ENCODE results near the gene NWD2.

The NWD2 gene

DNA sequence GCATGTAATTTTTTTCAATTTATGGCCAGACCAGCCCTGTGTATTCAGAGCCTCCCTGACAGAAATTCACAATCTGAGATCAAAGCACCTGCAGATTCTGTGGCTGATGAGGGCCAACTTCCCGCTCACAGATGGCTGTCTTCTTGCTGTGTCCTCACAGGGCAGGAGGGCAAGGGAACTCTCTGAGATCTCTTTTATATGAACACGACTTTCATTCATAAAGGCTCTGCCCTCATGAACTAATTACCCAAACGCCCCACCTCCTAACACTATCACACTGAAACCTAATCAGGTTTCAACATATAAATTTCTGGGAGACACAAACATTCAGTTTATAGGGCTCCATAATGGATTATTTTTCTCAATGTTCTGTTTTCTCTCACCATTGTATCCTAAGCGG is 192.6 kb downstream of the NWD2 start:
- DNase-seq (ENCODE audit: low spot score): no peak
- no peak for FAIRE-seq

DNA sequence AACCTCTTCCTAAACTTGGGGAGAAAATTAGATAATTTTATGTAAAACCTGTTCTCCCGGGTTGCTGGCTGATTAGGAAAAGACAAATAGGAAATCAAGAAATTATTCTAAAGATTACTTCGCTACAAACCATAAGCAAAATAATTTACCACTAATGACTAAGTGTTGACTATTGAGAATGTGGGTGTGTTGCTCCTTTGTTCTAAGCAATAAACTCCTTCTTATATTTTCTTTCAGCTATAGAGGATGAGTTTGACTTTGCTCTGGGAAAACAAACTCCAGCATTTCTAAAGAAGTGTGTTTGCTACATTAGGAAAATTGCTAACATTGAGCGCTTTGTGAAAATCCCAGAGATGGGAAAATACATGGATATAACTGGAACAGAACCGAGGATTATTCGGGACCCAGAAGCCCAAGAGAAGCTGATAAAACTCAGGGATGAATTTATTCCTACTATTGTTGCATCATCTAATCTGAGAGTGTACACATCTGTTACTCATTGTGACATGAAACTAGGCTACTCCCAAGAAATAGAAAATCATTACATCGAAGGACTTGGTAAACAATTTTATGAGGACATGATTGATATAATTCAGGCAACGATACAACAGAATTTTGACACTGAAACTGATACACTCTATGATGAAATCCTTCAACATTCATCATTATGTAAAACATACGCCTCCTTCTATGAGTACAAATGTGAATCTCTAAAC is 194.2 kb downstream of the NWD2 start:
- FAIRE-seq: no peak
- DNase-seq (ENCODE audit: low spot score): no peak

DNA sequence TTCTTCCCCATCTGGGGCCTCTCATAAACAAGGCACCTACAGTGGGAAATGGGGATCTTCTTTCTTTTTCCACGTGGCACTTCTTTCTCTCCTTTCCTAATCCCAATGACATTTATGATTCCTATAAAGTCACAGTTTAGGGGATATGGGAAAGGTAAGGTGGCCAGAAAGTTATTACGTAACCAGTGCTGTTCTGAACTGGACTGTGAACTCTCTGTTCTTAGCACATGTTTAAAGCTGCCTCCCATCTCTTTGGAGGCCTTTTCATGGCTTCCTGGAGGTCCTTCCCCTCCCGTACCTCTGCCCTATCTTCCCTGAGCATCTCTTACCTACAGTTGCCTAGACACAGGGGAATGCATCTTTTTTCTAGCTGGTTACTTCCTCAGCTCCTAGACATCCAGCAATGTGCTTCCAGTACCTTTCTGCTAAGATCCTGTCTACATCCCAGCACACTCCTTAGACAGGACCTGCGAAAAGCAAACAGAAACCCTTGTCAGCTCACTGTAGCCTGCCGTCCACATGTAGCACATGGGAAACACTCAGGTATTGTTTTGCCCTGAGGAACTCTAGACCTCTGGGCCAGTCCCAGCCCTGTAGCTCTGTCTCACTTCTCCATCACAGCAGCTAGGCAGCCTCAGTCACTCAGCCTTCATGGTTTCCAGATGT is 195.4 kb downstream of the NWD2 start:
- FAIRE-seq: no peak
- DNase-seq (ENCODE audit: low spot score): no peak

DNA sequence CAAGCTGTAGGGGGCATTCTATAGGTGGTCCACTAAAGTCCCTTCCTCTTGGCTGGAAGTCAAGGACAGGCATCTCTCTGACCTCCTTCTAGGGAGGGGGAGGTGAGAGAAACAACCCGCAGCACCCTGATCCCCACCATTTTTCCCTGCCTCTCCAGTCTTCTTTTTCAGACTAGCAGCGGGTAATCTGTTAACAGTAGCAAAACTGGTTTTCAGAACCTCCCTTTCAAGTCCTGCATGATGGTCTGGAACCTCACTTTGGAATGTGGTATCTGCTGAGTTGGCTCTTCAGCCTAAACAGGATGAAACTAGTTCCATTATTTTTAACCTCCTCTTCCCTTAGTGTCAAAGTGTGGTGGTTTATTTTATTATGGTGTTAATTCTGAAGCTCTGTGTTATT is 196.0 kb downstream of the NWD2 start:
- FAIRE-seq (no peak), DNase-seq (ENCODE audit: low spot score) (no peak)

DNA sequence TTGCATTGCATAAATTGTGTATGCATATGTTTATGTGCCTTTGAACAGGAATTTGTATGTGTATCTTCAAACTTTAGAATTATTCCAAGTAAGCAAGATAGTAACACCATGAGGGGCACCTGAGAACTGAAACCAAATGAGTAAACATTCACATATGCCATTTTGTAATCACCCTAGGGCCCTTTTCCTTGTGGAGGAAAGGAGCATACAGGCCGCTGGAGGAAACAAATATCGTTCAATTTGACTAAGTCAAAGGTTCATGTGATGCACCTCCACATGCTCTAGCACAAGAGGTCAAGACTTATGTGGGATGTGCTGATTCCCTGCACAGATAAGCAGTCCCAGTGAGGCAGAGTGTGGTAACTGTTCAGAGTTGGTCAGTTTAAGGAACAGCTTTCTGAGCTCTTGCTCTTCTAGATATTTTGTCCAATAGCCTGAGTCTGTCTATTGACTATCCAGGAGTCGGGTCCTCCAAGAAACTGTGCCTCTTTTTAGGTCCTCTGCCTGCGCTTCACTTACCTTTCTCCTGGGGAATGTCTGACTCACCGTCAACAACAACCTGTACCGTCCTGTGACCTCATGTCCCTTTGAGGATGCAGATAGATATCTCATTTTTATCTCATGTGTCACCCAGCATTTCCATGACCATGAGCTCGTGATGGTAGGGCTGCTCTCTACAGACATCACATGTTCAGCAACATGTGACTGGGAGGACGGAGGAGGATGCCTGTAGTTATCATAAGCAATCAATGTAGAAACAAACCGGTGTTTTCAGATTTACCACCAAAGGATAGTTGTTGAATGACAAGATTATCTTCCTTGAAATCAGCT is 196.9 kb downstream of the NWD2 start:
- DNase-seq (ENCODE audit: low spot score) (peak; percentile 75), FAIRE-seq (peak; percentile 91)

DNA sequence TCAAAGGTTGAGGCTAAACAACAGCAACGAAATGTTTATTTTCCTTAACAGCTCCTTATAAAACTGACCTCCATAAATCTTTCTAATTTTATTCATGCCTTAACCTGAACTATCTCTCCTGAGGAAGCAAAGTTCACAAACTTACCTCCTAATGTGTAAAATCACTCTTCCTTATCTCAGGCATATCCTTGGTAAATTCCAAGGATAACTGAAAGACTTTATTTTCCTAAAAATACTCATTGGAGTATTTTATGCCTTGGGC is 197.4 kb downstream of the NWD2 start:
- FAIRE-seq (no peak), DNase-seq (ENCODE audit: low spot score) (no peak)

DNA sequence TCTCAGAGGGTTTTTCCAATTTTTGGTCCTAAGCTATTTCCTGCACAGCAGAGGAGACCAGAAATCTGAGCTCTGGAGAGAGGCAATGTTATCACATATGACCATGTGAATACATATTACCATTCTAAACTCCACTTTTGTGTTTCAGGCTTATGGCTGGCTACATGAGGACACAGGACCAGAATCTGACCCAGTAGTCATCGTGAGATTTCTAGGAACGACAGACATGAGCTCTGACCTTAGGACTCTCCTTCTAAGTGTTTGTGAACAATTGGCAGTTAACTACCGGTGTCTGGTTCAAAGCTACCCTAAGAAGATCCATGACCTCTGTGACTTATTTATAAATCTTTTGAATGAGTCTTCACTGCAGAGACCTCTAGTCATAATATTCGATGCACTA is 198.6 kb downstream of the NWD2 start:
- FAIRE-seq (no peak), DNase-seq (ENCODE audit: low spot score) (no peak)

DNA sequence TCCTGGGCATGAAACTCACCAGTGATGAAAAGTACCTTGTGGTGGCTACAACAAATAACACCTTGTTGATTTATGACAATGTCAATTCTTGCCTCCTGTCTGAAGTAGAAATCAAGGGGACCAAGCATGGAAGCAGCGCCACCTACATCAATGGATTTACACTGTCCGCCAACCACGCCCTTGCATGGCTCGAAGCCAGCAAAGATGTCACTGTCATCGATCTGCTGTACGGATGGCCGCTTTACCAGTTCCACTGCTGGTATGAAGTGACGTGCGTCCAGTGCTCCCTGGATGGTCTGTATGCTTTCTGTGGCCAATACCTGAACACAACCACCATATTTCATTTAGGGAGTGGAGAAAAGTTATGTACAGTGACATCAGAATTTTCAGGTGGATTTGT is 200.5 kb downstream of the NWD2 start:
- FAIRE-seq (peak; percentile 17), DNase-seq (ENCODE audit: low spot score) (no peak)

DNA sequence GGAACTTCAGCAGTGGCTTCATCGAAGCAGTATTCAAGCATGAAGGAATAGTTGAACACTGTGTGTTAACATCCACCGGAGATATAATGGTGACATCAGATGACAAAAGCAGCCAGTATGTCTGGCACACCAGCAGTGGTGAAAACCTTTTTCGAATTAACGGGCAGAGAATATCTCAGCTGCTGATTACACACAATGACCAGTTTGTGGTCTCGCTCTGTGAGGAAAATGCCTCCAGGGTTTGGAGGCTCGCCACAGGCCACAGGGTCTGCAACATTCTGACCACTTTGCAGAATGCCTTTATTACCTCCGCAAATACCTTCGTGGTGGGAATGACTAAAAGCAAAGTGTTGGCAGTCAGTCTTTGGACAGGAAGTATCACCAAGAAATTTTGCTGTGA is 201.5 kb downstream of the NWD2 start:
- FAIRE-seq: no peak
- DNase-seq (ENCODE audit: low spot score): peak; percentile 17

DNA sequence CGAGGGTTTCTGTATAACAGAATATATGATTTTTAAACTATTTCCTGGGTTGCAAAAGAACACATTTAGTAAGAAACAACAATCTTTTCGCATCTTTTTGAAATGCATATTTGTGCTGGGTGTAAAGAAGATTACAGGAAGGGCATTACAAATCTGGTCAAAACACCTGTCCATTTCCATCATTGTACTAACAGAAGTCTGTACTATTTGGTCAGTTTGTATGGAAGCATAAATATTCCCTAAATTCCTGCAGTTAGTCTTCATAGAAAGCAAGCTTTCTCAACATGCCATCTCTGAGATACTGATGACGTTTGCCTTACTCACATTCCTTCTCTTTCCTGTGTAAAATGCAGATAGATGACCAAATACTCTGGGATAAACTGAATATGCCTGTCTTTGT is 203.3 kb downstream of the NWD2 start:
- DNase-seq (ENCODE audit: low spot score) (no peak), FAIRE-seq (no peak)

DNA sequence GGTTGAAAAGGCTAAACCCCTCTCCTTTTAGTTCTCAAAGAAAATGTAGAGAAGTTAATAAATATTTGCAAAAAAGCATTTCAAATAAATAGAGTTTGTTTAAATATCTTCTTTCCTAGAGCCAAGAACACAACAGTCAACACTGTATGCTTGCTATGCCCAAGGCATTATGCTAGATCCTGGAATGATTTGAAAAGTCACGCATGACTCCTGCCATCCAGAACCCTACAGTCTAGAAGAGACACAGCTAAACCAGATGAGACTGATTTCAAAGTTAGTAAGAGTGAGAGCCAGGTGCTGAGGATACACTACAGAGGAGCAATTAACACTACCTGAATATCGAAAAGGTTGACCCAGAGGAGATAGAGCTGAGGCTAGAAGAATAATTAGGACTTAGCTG is 205.8 kb downstream of the NWD2 start:
- DNase-seq (ENCODE audit: low spot score): no peak
- FAIRE-seq: peak; percentile 53

DNA sequence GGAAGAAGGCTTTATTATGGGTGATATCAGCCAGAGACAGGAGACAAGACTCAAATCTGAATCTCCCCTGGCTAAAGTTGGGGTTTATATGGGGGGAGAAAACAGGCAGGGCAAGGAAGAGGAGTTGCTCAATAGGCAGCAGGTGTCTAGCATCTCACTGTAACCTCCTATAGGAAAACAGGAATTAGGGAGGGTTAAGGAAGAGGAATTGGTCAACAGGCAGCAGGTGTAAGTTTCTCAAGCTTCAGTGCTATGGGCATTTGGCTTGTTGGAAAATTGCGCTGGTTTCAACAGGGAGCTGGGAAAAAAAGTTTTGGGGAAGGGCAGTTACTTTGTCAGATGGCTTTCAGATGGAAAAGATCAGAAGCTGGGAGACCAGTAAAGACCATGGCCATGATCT is 206.4 kb downstream of the NWD2 start:
- no peak for FAIRE-seq
- DNase-seq (ENCODE audit: low spot score): no peak

DNA sequence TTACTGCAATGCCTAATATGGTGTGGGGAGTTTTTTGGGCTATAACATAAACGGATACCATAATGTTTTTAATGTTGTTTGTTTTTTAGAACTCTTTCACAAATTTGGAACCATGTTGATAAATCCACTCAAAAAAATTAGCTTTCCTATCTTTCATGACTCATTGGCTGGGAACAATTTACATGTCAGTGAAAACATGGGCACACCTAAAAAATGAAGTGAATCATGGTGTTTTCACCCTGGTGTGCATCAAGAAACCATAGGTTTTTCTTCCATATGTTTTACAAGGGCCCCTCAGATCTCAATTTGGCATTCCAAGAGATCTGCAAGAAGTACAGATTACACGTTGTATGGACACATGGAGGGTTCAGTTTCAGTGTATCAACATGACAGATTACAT is 207.1 kb downstream of the NWD2 start:
- FAIRE-seq (no peak), DNase-seq (ENCODE audit: low spot score) (no peak)

DNA sequence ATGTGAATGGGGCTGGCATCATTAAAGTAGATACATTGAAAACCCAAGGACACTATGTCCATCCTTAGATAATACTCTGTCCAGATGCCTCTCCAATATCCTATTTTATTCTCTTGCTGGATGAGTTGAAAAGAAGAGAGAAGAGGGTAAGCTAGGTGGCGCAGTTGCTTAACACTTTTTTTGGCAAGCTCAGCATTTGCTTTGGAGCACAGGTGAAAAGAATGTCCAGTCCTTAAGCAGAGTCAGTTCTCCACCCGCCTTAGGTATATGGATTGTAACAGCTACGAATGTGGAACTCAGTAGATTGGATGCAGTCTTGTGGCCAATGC is 208.4 kb downstream of the NWD2 start:
- FAIRE-seq (no peak), DNase-seq (ENCODE audit: low spot score) (peak; percentile 75)

DNA sequence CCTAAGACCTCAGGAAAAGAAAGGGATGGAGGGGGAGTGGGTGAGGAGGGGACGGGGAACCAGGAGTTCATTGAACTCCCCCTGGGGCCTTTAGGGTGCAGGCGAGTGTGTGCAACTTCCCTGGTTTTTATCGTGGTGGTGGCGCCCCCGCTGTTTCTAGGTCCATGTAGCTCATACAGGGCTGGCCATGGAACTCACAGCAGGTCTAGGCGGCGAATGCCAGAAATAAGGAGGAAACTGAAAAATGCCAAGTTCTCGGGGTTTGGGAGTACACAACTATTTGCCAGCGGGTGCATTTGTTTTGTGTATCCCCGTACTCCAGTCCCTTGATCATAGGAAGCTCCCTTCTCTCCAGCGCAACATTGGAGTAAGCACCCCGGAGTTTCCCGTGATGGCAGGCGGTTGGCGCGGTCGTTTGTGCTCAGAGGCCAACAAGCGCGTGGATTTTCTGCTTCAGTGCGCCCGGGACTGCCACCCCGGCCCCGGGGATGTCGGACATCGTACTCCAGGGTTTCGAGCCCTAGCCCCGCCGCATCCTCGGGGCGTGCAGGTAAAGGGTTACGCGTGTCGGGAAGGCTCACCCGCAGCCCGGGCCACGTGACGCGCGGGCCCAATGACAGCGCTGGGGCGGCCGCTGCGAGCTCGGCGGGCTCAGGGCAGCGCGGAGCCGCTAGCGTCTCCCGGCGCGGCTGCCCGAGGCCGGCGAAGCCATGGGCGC is 208.9 kb downstream of the NWD2 start:
- FAIRE-seq (peak; percentile 88), DNase-seq (ENCODE audit: low spot score) (peak; percentile 91)

DNA sequence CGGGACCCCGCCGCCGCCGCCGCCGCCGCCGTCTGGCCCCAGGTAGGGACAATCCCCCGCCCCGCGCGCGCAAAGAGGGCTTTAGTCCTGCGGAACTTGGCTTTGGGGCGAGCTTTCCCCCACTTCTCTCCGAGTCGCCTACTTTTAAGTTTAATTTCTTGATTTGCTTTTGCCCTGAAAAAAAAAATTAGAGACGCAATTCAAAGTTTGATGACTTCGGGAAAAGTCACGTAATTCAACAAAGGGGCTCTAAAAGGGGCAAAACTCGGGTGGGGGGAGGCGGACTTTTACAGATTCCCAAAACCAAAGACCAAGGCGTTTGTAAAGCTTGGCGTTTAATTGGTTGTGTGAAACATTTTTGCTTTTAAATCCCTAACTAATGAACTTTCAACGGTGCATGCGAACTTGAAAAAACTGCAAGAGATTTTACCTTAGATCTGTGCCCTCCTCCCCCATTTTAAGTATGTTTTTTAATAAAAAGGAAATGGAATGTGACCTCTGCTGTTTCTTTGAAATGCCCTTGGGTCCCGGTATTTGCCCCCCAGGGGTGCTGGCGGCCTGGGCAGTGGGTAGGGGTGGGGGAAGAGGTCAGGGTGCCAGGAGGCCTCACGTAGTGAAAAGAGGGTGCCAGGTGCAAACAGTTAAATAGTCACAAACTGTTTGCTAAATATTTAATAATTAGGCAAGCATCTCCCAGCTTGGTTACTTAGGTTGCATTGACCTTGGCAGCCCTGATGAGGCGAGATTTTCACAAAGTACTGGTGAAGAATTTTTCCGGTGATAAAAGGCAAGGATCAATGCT is 209.7 kb downstream of the NWD2 start:
- no peak for FAIRE-seq
- no peak for DNase-seq (ENCODE audit: low spot score)

DNA sequence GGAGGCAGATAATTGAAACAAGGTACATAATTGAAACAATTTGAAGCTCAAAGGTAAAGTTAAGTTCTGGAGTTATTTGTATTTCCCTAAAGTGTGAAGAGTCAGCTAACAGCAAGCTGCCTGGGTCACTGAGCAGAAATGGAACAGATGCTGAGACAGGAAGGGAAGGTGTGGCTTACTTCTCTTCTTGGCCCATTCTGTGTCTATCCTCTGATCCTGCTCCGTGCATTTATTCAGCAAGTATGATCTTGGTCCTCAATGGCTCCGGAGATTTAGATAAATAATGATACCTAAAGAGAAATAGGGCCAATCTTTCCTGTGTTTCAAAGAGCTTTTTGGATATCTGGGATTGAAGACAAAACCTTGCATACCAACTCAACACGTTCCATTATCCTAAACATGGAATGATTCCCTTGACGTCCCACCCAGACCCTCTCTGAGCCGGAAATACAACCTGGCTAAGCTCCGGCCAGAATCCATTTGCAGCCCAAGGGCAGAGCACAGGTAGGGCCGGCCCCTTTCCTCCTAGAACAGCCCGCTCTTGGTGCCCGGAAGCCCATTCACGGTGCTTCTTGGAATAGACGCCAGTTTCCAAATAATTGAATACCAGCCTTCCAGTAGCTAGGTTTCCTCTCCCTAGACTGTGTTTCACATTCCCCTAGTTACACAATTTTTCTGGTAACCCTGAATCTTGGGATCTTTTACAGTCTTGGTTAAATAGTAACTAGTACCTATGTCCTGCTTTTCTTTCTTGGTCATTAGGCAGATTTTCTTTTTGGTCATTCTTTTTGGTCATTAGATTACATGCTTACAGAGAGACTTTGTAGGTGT is 211.0 kb downstream of the NWD2 start:
- DNase-seq (ENCODE audit: low spot score): no peak
- no peak for FAIRE-seq

DNA sequence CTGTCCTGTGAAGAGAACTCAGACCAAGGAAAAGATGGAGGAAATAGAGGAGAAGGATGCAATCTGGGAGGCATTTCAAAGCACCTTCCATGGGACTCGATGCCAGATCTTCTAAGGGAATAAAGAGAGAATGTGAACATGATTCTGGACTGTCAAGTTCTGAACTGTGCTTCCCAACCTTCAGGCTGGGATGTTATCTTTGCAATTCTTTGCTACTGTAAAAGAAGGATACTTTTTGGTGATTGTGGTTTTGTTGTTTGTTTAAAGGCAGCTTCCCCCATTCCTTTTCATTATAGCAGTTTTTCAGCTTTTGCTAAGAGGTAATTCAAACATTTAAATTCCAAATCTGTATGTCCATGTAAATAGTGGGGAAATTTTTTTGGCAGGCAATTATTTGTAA is 217.3 kb downstream of the NWD2 start:
- DNase-seq (ENCODE audit: low spot score): no peak
- no peak for FAIRE-seq

DNA sequence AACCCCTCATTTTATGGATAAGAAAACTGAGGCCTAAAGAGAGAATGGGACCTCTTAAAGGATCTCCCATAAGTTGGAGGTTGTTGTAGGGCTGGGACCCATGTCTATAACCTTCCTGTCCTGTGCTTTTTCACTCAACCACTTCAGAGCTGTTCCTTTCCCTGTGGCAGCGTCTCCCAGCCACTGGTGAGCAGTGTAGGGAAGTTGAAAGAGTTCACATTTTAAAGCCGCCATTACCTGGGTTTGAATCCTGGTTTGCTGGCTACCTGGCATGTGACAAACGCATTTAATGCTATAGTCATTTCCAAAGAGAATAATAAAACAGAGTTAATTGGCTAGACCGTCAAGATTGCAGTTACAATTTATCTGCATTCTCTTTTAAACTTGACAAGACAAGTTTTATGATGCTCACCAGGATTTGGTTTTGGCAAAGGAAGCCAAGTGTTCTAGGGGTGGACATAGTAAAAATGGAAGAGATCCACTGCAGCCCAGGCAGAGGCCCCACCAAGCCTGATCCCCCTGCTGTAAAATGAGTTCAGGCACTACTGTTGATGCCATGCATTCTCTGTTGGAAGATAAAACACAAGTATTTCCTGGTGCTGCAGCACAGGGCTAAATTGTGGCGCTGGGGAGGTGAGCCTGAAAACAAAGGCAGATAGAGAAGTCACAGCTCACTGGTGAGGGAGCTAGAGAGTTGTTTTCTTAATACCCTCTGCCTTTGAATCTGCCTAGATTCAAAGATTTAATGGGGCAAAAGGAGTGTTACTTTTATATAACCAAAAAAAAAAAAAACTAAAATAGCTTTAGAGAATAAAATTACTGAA is 218.7 kb downstream of the NWD2 start:
- FAIRE-seq (no peak), DNase-seq (ENCODE audit: low spot score) (no peak)
